ENCODE data around the gene APBA2.

DNA sequence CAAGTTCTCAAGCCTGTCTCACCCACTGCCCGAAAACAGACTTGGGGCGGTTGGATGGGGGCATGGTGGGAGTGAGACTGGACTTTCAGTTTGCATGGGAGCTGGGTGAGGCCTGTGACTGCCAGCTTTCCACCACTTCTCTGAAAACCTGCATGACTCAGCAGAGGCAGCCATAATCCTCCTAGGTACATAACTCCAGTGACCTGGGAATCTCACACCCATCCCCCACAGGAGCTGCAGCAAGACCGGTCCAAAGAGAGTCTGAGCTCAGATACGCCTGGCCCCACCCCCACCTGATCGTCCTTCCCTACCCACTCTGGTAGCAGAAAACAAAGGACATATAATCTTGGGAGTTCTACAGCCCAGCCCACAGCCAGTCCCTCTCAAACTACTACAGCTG, 276.6 kb downstream of the APBA2 start:
- TF ChIP-seq, protein P1, sequence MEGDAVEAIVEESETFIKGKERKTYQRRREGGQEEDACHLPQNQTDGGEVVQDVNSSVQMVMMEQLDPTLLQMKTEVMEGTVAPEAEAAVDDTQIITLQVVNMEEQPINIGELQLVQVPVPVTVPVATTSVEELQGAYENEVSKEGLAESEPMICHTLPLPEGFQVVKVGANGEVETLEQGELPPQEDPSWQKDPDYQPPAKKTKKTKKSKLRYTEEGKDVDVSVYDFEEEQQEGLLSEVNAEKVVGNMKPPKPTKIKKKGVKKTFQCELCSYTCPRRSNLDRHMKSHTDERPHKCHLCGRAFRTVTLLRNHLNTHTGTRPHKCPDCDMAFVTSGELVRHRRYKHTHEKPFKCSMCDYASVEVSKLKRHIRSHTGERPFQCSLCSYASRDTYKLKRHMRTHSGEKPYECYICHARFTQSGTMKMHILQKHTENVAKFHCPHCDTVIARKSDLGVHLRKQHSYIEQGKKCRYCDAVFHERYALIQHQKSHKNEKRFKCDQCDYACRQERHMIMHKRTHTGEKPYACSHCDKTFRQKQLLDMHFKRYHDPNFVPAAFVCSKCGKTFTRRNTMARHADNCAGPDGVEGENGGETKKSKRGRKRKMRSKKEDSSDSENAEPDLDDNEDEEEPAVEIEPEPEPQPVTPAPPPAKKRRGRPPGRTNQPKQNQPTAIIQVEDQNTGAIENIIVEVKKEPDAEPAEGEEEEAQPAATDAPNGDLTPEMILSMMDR (IDR thresholded peaks at IDR 0.05), result no peak
- TF ChIP-seq POLR2A (IDR thresholded peaks at IDR 0.05), result no peak

All from heart left ventricle (tissue), 13 donors.